Measurements from ENCODE around the gene SEL1L2. TPM values are rescaled to one million over a fixed set of nuclear protein-coding genes. Genes with fewer than 3 reads are reported as not detected.

SEL1L2 gene
- total RNA-seq (2022) (not detected in 2 replicates), Bru-seq, nascent RNA (percentile 0 among the genes with signal in this experiment), BruChase-seq, experiment 1, labeled RNA remaining after a 2-hour chase (percentile 1 among the genes with signal in this experiment), BruChase-seq, experiment 2, labeled RNA remaining after a 6-hour chase (percentile 1 among the genes with signal in this experiment)
- long read RNA-seq = 0 reads

GRCh38 chr20:13990465-13990864 lies at the start of gene SEL1L2:
Gene SEL1L2 (minus strand): TSS chr20:13990614. CDS start chr20:13990534, 80 bp downstream.
- TF ChIP-seq CTCF (IDR thresholded peaks at IDR 0.05; ENCODE audit: insufficient read depth in 1 of 2, low read depth in 1 of 2, low read length in 1 of 2, severe bottlenecking in 1 of 2, unreplicated experiment in 1 of 2) = no peak
- H3K27me3 Mint-ChIP-seq (ENCODE audit: insufficient read depth, unreplicated experiment) = peaks cover 5% of the 10 kb centered on the region
- no peaks in the 10 kb centered on the region for H3K36me3 ChIP-seq (ENCODE audit: control insufficient read depth, insufficient read depth, low read length)
- no TSS peak for BruUV-seq (replicated peaks)
- H3K36me3 Mint-ChIP-seq (ENCODE audit: insufficient read depth, unreplicated experiment) = peaks cover 8% of the 10 kb centered on the region
- H3K9me3 ChIP-seq = peaks cover 6% of the 10 kb centered on the region; the same call in 1 of the 2 replicates
- H3K4me1 ChIP-seq = no peaks in the 10 kb centered on the region
- CTCF ChIA-PET = no interaction called here
- H3K27ac Mint-ChIP-seq (ENCODE audit: unreplicated experiment) = no peak within 1 kb of the TSS
- H3K4me1 Mint-ChIP-seq (ENCODE audit: low read depth, unreplicated experiment) = no peaks in the 10 kb centered on the region
- intact Hi-C loops (cut with micrococcal nuclease; ENCODE audit: unreplicated experiment) = loop anchor here (10.0 kb wide), 1 partner anchor 356 kb away; the partner anchor contains the start of gene TASP1
- no peak within 1 kb of the TSS for H3K4me3 ChIP-seq (ENCODE audit: low read depth, low read length)
- peaks cover 17% of the 10 kb centered on the region for H3K9me3 Mint-ChIP-seq (ENCODE audit: unreplicated experiment)
- no peak within 1 kb of the TSS for H3K4me3 Mint-ChIP-seq (ENCODE audit: unreplicated experiment)
- POLR2A ChIA-PET = no interaction called here
- H3K27me3 ChIP-seq (replicated peaks; ENCODE audit: control insufficient read depth, insufficient read depth, low read length) = no peaks in the 10 kb centered on the region
- no peak for DNase-seq

- TF ChIP-seq CTCF (IDR thresholded peaks at IDR 0.05; ENCODE audit: insufficient read depth in 1 of 2, low read depth in 1 of 2, low read length in 1 of 2, severe bottlenecking in 1 of 2, unreplicated experiment in 1 of 2) = no peak
- H3K4me3 ChIP-seq (ENCODE audit: low read depth, low read length) = no peak overlapping the region
- BruUV-seq (replicated peaks) = no TSS peak
- Mint-ChIP-seq H3K4me1 (ENCODE audit: low read depth, unreplicated experiment) (no peaks in the 10 kb centered on the region), H3K27me3 (ENCODE audit: insufficient read depth, unreplicated experiment) (no peaks in the 10 kb centered on the region), H3K9me3 (ENCODE audit: unreplicated experiment) (no peaks in the 10 kb centered on the region), H3K27ac (ENCODE audit: unreplicated experiment) (no peak overlapping the region), H3K4me3 (ENCODE audit: unreplicated experiment) (no peak overlapping the region), H3K36me3 (ENCODE audit: insufficient read depth, unreplicated experiment) (no peaks in the 10 kb centered on the region)
- intact Hi-C loops (cut with micrococcal nuclease; ENCODE audit: unreplicated experiment) = no loop called here
- no peaks in the 10 kb centered on the region for H3K9me3 ChIP-seq
- H3K36me3 ChIP-seq (ENCODE audit: control insufficient read depth, insufficient read depth, low read length) = no peaks in the 10 kb centered on the region
- ChIA-PET CTCF (no interaction called here), POLR2A (no interaction called here)
- no peaks in the 10 kb centered on the region for H3K4me1 ChIP-seq
- DNase-seq = no peak
- no peaks in the 10 kb centered on the region for H3K27me3 ChIP-seq (replicated peaks; ENCODE audit: control insufficient read depth, insufficient read depth, low read length)
Measured at GRCh38 chr20:14036567-14036966, 46.2 kb upstream of the SEL1L2 start.

- BruUV-seq (replicated peaks) = no TSS peak
- Mint-ChIP-seq H3K4me3 (ENCODE audit: unreplicated experiment) (no peak overlapping the region), H3K36me3 (ENCODE audit: insufficient read depth, unreplicated experiment) (no peaks in the 10 kb centered on the region), H3K27ac (ENCODE audit: unreplicated experiment) (no peak overlapping the region), H3K9me3 (ENCODE audit: unreplicated experiment) (no peaks in the 10 kb centered on the region), H3K27me3 (ENCODE audit: insufficient read depth, unreplicated experiment) (no peaks in the 10 kb centered on the region), H3K4me1 (ENCODE audit: low read depth, unreplicated experiment) (no peaks in the 10 kb centered on the region)
- H3K9me3 ChIP-seq = no peaks in the 10 kb centered on the region
- intact Hi-C loops (cut with micrococcal nuclease; ENCODE audit: unreplicated experiment) = no loop called here
- TF ChIP-seq CTCF (IDR thresholded peaks at IDR 0.05; ENCODE audit: insufficient read depth in 1 of 2, low read depth in 1 of 2, low read length in 1 of 2, severe bottlenecking in 1 of 2, unreplicated experiment in 1 of 2) = no peak
- no peaks in the 10 kb centered on the region for H3K27me3 ChIP-seq (replicated peaks; ENCODE audit: control insufficient read depth, insufficient read depth, low read length)
- no peak for DNase-seq
- no peaks in the 10 kb centered on the region for H3K36me3 ChIP-seq (ENCODE audit: control insufficient read depth, insufficient read depth, low read length)
- ChIA-PET CTCF (no interaction called here), POLR2A (no interaction called here)
- H3K4me1 ChIP-seq = no peaks in the 10 kb centered on the region
- H3K4me3 ChIP-seq (ENCODE audit: low read depth, low read length) = no peak overlapping the region
Measured at GRCh38 chr20:14033310-14033709, 42.9 kb upstream of the SEL1L2 start.

Data from Caco-2 (cell line).